GM19351 (cell line): ENCODE data around the gene AGBL1.

Experiments
- ATAC-seq: cut with Tn5 transposase; IDR thresholded peaks from one replicate; pipeline ENCODE4 v1.9.1; 2021; ENCODE audit warnings: mild to moderate bottlenecking, moderate library complexity; ENCODE audit not compliant: unreplicated experiment

Gene AGBL1

GRCh38 chr15:86568378-86568777 lies 488.7 kb downstream of the AGBL1 start:
- ATAC-seq = no peak

GRCh38 chr15:86570738-86571137 lies 491.1 kb downstream of the AGBL1 start:
- no peak for ATAC-seq

DNA sequence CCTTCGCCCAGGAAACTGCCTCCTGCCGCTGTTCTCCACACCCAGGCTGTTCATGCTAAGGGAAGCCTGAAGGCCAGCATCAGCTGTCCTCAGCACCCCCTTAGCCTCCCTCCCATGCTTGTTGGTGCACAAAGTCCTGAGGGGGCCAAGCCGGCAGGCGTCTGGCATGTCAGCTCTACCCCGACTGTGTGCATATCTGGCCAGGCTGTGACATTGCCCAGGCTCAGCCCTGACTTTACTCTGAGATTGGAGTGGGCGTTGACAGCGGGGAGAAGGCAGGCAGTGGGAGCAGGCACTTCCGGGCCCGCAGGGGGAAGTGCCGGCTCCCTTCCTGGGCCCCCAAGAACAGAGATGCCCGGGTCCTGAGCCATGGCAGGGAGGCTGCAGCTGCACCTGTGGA lies 492.2 kb downstream of the AGBL1 start:
- no peak for ATAC-seq

DNA sequence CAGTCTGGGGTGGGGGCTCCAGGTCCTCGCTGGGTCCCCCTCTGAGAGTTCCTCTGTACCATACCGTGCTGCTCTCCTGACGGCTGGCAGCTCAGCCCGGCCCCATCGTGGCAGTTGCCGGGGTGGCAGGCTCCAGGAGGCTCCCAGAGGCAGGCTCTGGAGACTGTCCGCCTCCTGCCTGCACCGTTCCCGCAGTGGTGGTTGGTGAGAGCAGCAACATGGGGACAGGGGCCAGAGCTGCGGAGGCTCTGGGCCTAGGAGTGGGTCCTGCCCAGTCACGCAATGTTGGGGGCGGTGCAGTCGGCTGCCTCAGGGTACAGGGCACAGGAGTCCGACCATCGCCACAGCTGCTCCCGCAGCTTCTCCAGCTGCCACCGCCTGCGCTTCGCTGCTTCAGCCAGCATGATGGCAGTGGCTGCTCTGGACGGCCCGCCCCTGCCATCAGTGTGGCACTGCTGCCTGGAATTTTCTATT lies 492.7 kb downstream of the AGBL1 start:
- no peak for ATAC-seq

GRCh38 chr15:86573476-86573875 lies 493.8 kb downstream of the AGBL1 start:
- no peak for ATAC-seq

DNA sequence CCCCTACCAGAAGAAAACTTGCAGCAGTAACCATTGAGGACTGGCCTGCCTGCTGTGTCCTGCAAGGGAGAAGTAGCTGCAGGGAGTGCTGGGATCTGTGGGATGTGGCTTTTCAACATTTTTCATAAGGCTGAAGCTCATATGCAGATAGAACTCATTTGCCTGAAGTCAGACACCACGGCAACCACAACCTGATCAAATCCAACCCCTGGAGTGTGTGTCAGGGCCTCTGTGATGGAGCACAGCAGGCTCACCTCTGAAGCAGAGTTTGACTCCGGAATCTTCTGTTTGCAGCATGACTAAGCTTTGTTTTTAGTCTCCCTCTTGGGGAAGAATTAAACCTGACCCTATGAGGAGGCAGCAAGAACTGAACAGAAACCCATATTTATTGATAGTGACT lies 508.7 kb downstream of the AGBL1 start:
- ATAC-seq = no peak

DNA sequence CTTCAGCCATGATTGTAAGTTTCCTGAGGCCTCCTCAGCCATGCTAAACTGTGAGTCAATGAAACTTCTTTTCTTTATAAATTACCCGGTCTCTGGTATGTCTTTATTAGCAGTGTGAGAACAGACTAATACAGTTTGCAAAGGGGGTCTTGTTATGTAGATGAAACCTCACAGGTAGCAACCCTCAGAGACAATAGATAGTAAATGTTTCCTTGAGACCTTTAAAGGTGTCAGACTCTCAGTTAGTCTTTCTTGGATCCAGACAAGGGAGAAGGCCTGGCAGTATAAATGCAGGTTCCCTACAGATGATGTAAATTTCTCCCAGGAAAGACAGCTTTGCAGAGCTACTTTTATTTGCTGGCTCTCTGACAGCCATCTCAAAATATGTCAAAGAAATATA lies 510.8 kb downstream of the AGBL1 start:
- ATAC-seq = no peak

- ATAC-seq = no peak
These were observed 511.5 kb downstream of the AGBL1 start for GRCh38 chr15:86591158-86591557.

GRCh38 chr15:86591994-86592735 lies 512.5 kb downstream of the AGBL1 start:
- no peak for ATAC-seq

GRCh38 chr15:86595741-86596140 lies 516.1 kb downstream of the AGBL1 start:
- no peak for ATAC-seq

DNA sequence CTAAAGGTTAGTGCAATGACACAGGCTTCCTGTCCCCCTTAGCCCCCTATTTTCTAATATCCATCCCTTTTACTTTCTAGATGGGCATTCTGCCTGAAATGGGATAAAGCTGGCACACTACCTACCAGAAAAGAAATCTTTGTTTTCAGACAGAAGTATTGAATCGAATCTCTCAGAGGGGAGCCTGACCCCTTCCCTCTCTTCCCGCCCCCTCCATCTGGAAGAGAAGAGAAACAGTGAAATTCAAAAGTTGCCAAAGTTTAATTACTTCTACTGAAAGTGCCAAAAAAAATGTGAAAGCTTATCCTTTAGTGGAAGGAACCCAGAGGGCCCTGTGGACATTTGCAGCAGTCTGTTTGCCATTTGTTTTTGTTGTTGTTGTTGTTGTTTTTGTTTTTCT lies 523.8 kb downstream of the AGBL1 start:
- no peak for ATAC-seq

DNA sequence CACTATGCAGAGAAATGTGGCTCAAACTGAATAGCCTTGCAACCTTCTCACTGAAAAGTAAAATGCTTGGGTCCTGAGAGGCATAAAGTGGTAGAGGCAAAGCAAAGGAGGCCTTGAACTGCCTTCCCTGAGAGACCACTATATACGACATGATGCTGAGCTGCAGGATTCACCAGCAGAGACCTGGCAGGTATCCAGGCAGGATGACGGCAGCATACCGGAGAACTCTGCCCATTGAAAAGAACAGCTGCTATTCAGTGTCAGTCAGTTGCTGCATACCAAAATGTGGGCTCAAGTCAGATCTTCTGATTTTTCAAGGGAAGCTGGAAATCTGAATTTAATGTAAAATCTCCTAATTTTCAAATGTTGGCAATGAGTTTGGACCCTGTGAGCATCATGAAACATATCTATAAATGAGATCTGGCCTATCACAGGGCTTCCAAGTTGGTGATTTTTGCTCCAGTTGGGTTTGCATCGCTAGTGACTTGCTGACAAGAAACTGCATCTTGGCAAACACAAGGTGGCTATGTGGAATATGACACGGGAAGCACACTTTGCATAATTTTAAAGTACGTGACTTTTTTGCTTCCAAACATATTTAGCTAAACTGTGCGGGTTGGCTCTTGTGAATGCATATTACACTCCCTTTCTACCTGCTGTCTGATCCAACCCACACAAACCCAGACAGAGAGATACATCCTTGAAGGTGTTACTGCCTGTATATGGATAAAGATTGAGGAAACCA lies 529.0 kb downstream of the AGBL1 start:
- ATAC-seq = no peak

- ATAC-seq = no peak
These were observed 529.6 kb downstream of the AGBL1 start for GRCh38 chr15:86609275-86609674.

DNA sequence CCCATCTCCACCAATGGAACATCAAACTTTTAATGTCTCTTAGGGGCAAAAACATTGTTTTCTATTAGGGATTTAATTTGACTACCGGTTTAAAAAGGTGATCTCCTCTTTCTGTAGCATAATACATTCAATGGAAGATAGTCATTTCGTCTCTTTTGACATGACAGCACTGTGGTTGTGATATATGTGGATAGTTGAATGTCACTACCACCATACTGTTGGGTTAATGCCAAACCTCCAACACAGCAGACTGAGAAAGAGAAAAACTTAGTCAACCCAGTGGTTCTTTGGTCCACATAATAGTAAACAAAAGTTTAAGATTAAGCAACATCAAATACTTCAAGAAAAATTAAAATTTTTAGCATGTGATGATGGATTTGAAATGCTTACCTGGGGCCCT lies 530.4 kb downstream of the AGBL1 start:
- no peak for ATAC-seq

GRCh38 chr15:86611417-86612040 lies 531.9 kb downstream of the AGBL1 start:
- no peak for ATAC-seq

- no peak for ATAC-seq
These were observed 535.7 kb downstream of the AGBL1 start for GRCh38 chr15:86615411-86615810.

GRCh38 chr15:86615816-86616215 lies 536.1 kb downstream of the AGBL1 start:
- no peak for ATAC-seq

DNA sequence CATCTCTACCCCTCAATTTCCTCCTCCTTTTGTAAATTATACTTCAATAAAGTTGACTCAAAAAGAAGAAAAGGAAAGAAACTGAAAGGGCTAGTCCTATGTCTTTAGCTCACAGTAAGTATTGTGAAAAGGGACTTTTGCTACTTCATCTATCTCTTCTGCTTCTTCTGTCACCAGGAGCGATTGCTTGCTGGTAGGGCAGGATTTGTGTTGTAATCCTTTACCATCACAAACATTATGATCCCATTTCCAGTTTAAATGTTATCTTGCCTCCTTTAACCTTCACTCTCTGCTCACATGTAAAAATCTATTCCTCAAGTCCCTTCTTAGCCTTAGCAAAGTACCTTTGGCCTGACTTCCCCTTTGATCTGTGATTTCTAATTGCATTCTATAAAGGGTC lies 537.1 kb downstream of the AGBL1 start:
- ATAC-seq = no peak

DNA sequence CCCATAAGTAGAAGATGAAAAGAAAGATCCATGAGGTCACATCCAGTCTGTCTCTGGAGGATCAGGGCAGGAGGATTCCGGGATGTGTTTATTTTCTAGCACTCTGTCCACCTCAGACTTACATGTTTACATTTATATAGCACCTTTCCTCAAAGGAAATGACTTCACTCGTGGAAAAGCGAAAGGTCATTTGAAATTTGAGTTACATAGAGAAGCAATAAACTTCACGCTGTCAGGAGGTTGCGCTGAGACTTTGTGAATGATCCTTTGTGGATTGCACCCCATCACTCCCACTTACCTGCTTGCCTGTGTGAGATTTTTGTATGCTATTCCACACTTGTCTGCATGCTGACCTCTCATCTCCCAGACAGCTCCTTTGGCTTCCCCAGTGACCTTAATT lies 540.5 kb downstream of the AGBL1 start:
- ATAC-seq = no peak

DNA sequence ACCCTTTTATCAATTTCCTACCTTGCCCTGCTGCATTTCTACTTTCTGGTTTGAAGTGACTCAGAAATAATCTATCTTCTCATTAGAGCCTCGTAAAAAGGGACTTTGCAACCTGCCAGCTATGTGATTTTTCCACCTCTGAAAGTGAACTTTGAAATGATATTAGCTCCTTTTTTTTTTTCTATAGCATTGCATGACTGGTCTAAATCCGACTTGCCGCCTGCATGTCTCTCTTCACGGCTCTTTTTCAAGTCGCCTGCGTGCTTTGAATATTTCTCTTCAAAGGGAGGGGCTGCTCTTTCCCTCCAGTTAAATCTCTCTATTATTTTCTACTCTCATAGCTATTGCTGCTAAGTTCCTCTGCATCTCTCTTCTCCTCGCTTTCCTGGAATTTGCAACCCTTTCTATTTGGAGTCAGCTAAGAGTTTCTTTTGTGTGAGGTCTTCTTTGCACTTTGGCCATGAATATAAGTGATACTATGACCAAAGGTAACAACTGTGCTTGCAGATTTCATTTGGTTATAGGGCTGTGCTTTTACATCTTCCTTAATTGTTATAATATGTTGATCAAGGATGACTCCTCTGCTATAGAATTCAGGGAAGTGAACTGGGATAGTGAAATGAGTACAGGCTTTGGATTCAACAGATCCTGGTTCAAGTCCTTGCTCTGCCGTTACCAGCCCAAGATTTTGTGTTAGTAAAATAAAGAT lies 541.1 kb downstream of the AGBL1 start:
- no peak for ATAC-seq

DNA sequence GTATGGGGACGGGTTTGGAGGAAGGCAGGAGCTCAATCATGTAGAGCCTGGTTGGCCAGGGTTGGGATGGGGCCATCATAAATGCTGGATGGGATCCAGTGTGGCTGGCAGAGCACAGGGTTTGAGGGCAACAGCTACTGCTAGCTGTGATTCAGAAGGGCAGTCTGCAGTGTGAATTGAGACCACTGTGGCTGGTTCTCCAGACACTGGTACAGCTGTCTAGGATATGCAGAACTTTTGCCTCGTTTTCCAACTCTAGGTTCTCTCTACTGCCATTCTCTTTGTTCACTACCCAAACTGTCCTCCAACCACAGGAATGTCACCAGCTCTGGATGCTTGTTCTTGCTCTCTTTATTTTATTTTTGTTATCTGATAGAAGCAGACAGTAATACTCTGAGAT lies 543.6 kb downstream of the AGBL1 start:
- ATAC-seq = no peak
